ENCODE data around the gene EFR3B. TPM values are rescaled to one million over a fixed set of nuclear protein-coding genes. Genes with fewer than 3 reads are reported as not detected.

The EFR3B gene
- total and polyA plus RNA-seq, 2 of the 4 experiments (the other 2 are of a cell fraction), result 0.38 to 0.90 TPM

DNA sequence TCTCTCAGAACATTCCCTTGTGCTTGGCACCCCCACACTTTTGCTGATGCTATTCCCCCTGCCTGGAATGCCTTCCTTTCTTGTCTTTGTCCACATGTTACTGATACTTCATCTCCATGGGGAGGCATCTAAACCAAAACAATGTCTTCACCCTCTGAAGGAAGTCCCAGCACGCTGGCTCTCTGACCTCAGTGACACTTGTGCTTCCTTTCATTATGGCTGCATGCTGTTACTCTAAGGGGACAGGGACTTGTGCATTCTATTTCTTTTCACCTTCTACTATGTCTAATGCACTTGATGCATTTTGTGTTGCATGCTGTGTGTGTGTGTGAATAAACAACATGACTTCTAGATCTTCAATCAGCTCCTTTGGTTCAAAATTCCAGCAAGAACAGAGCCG, 24.6 kb downstream of the EFR3B start:
- Histone ChIP-seq H3K36me3 (ENCODE audit: control insufficient read depth, insufficient read depth, low read length) (no peaks in the 10 kb centered on the region), H2AK9ac (replicated peaks; ENCODE audit: low read depth, low read length, poor library complexity) (no peak overlapping the region), H3K14ac (replicated peaks; ENCODE audit: low read depth, low read length) (no peak overlapping the region), H4K8ac (ENCODE audit: low read depth in 2 of 2, low read length in 2 of 2) (no peak overlapping the region), H2BK5ac (ENCODE audit: low read depth, low read length, poor library complexity, severe bottlenecking) (no peak overlapping the region), H3K9ac (ENCODE audit: low read depth, low read length) (no peak overlapping the region), H4K20me1 (ENCODE audit: insufficient read depth, low read length) (no peaks in the 10 kb centered on the region), H3K27me3 (ENCODE audit: control insufficient read depth, insufficient read depth, low read length) (no peaks in the 10 kb centered on the region; the same call in 1 of the 2 replicates), H2BK120ac (ENCODE audit: low read depth, low read length) (no peak overlapping the region), H3K56ac (ENCODE audit: extremely low read depth, insufficient read depth, low read length) (no peak overlapping the region), H4K5ac (ENCODE audit: low read depth, low read length) (no peak overlapping the region), H3K4me2 (ENCODE audit: low read depth, low read length) (no peak overlapping the region), H2AK5ac (ENCODE audit: low read depth, low read length) (no peak overlapping the region), H3K4ac (ENCODE audit: low read depth, low read length) (no peak overlapping the region), H3K23ac (ENCODE audit: low read depth, low read length) (no peak overlapping the region), H2AFZ (replicated peaks; ENCODE audit: low read length, poor library complexity) (no peak overlapping the region), H3K27ac (ENCODE audit: insufficient read depth, low read length) (no peak overlapping the region), H3K9me3 (ENCODE audit: control insufficient read depth, insufficient read depth, low read length) (peaks cover 6% of the 10 kb centered on the region), H2BK15ac (ENCODE audit: low read depth, low read length) (no peak overlapping the region), H4K91ac (ENCODE audit: insufficient read depth, low read depth, low read length) (no peak overlapping the region), H3K9me1 (ENCODE audit: insufficient read depth, low read length) (no peaks in the 10 kb centered on the region), H3K4me3 (ENCODE audit: insufficient read depth, low read depth, low read length) (no peak overlapping the region), H3K4me1 (ENCODE audit: control insufficient read depth, insufficient read depth, low read length) (no peaks in the 10 kb centered on the region), H3K79me1 (ENCODE audit: low read depth in 1 of 2, low read length in 2 of 2) (no peaks in the 10 kb centered on the region), H3K18ac (ENCODE audit: low read depth, low read length) (no peak overlapping the region), H2BK20ac (ENCODE audit: low read depth, low read length) (no peak overlapping the region)
- in situ Hi-C loops (cut with MboI; ENCODE audit: low sequenced_read_pairs) (no loop called here), intact Hi-C loops (cut with micrococcal nuclease) (no loop called here), dilution Hi-C loops (cut with HindIII; ENCODE audit: low sequenced_read_pairs, unreplicated experiment) (no loop called here)
- DNase-seq, result no peak
- ChIA-PET CTCF (no interaction called here), POLR2A (ENCODE audit: unreplicated experiment) (no interaction called here)
- ATAC-seq (ENCODE audit: low read depth), result no peak
- TF ChIP-seq FOS (IDR thresholded peaks at IDR 0.05; ENCODE audit: low read depth, low read length) (no peak), POLR2A (IDR thresholded peaks at IDR 0.05; ENCODE audit: low read depth, low read length) (no peak), BHLHE40 (IDR thresholded peaks at IDR 0.05; ENCODE audit: low read depth, low read length) (no peak), RCOR1 (IDR thresholded peaks at IDR 0.05; ENCODE audit: insufficient replicate concordance, low read length) (no peak)
- no TSS peak for BruUV-seq (replicated peaks)
- no CpG with 5 or more reads among the region's 2 CpGs for WGBS, 2 experiments (ENCODE audit: extremely low coverage in 2 of 2, insufficient read length in 1 of 2)

Data from IMR-90 (cell line).